ENCODE data around the gene MT1H. TPM values are rescaled to one million over a fixed set of nuclear protein-coding genes. Genes with fewer than 3 reads are reported as not detected.

Gene MT1H
- total and polyA plus RNA-seq, 9 of the 15 experiments (the other 6 are each of a cell fraction or from before 2014, with no cell fraction given) = 0.13 to 0.37 TPM; not detected in 7

- POLR2A ChIA-PET = interaction anchor here (0.6 to 1.2 kb wide), 4 partner anchors 11 to 112 kb away, joined by 3 to 6 read pairs (median 4); no protein-coding TSS in a partner anchor
- Histone ChIP-seq H4K20me1 (replicated peaks; ENCODE audit: control insufficient read depth, insufficient read depth, low read length) (no peaks in the 10 kb centered on the region), H3K27me3 (ENCODE audit: control insufficient read depth in 2 of 2, insufficient read depth in 2 of 2, low read length in 2 of 2) (peaks cover 4 to 41% of the 10 kb centered on the region in 2 experiments), H3K4me1 (replicated peaks in 1 of 2; ENCODE audit: control insufficient read depth in 2 of 2, insufficient read depth in 2 of 2, low read length in 2 of 2) (peaks cover 6 to 12% of the 10 kb centered on the region in 2 experiments; a peak in 3 of 5 replicates), H3K36me3 (ENCODE audit: control insufficient read depth, insufficient read depth, low read length) (no peaks in the 10 kb centered on the region), H3K27ac (ENCODE audit: extremely low read depth, low read depth, low read length) (no peak overlapping the region), H3K9me1 (ENCODE audit: control insufficient read depth, insufficient read depth, low read length) (no peaks in the 10 kb centered on the region), H2AFZ (ENCODE audit: low read depth, low read length) (no peak overlapping the region), H3K9ac (ENCODE audit: insufficient read depth in 1 of 2, low read depth in 2 of 2, low read length in 2 of 2) (no peak overlapping the region), H3K9me3 (replicated peaks; ENCODE audit: control insufficient read depth, insufficient read depth, low read depth, low read length) (no peaks in the 10 kb centered on the region), H3K4me2 (ENCODE audit: insufficient read depth, low read length) (peak overlapping the region; percentile 94; the same call in 1 of the 2 replicates), H3K79me2 (ENCODE audit: control insufficient read depth, insufficient read depth, low read length) (no peaks in the 10 kb centered on the region), H3K4me3 (no peak overlapping the region)
- intact Hi-C loops (cut with micrococcal nuclease) = no loop called here
- in situ Hi-C loops (cut with MboI) = no loop called here
- ATAC-seq (no peak), FAIRE-seq (no peak), DNase-seq (ENCODE audit: extremely low read depth in 1 of 4, low spot score in 3 of 4) (no peak)
- peak; percentile 86 for TF ChIP-seq ZNF316 (IDR thresholded peaks at IDR 0.05)
- TF ChIP-seq BDP1 (IDR thresholded peaks at IDR 0.05; ENCODE audit: insufficient read depth, insufficient read length) = no peak
- TF ChIP-seq ZNF354B (CRISPR knock-in tag; IDR thresholded peaks at IDR 0.05) = no peak
- no peak for TF ChIP-seq TGIF2 (CRISPR knock-in tag; IDR thresholded peaks at IDR 0.05)
- TF ChIP-seq CTCF (IDR thresholded peaks at IDR 0.05 in 2 of 3, conservative IDR thresholded peaks at IDR 0.05 in 1 of 3; ENCODE audit: insufficient read depth in 2 of 3, low read depth in 1 of 3, low read length in 3 of 3) = 0 out of 6 replicates have a peak, but pooled peaks of 1 of the 3 experiments have one; percentile 18
- TF ChIP-seq ZBTB1 (CRISPR knock-in tag; IDR thresholded peaks at IDR 0.05; ENCODE audit: borderline replicate concordance, low read depth) = no peak
- peak; percentile 75 for TF ChIP-seq MAFG (tag; conservative IDR thresholded peaks at IDR 0.05)
- no peak for TF ChIP-seq KAT2B (IDR thresholded peaks at IDR 0.05; ENCODE audit: low read depth, low read length)
- peak; percentile 65 for TF ChIP-seq MAFF (IDR thresholded peaks at IDR 0.05; ENCODE audit: low read length)
- TF ChIP-seq C11orf30 (IDR thresholded peaks at IDR 0.05; ENCODE audit: low read depth) = peak; percentile 83
- no peak for TF ChIP-seq THRB (CRISPR knock-in tag; conservative IDR thresholded peaks at IDR 0.05)
- peak; percentile 81 for TF ChIP-seq MAFK (IDR thresholded peaks at IDR 0.05; ENCODE audit: low read length)
- CTCF ChIA-PET (ENCODE audit: low intra/inter-chr PET ratio) = interaction anchor here (0.6 kb wide), 1 partner anchor 125 kb away, joined by 4 read pairs; no protein-coding TSS in a partner anchor
- 31% methylated on average over 4 of the region's 5 CpGs for WGBS (ENCODE audit: insufficient coverage, low coverage, missing lambda C conversion rate)
- no TSS peak for BruUV-seq (replicated peaks)
Measured at GRCh38 chr16:56683424-56684172, 14.0 kb downstream of the MT1H start.

All from K562 (cell line).